Heart left ventricle (tissue), 13 donors: ENCODE results near the gene MAFG.

Source experiments
- POLR2A ChIP-seq, 2 donors: fragments of 450-650 bp; IDR thresholded peaks; one replicate each; pipeline ENCODE4 v1.6.1; 2017; ENCODE audit warnings: antibody characterized with exemption in 2 of 2, mild to moderate bottlenecking in 2 of 2, moderate library complexity in 2 of 2
- TF ChIP-seq, protein P1 (sequence below), 12 donors: fragments of 200-600 bp; sonication (generic) in 4 of 12; IDR thresholded peaks; one replicate each; pipeline versions ENCODE4 v1.5.0 to v1.8.0; 2018 to 2022; ENCODE audit warnings: antibody characterized with exemption in 12 of 12, mild to moderate bottlenecking in 5 of 12
- donor health status: ischemic (EF 13 %, LVEDD 7.1; RV severe dilation, severe dysfunction).
- donor health status: DM: no; HTN: yes; CAD: no.
- donor health status: DM: no; HTN: no; CAD: no.
- donor health status: ischemic (EF 25% LVEDD 6.9; RV normal size, moderate dysfunction).
- donor health status: ischemic (EF 25% LVEDD 5.7; RV mildly dilated, moderate dysfunction).
- donor health status: ischemic (EF 35%, LVEDD 5.7; RV mildly dilated, moderate dysfunction).
- donor health status: nonischemic (EF 11% LVEDD 7.7; RV severe dilation, severe dysfunction).
- donor health status: DM: yes; HTN: yes; CAD: no.
- donor health status: PGD.
- donor health status: ischemic (EF 29% LVEDD 5.4; RV normal size, mild dysfunction).
- donor health status: nonischemic (EF 23%, LVEDD 6.1; RV moderate dilation, normal function).

DNA sequence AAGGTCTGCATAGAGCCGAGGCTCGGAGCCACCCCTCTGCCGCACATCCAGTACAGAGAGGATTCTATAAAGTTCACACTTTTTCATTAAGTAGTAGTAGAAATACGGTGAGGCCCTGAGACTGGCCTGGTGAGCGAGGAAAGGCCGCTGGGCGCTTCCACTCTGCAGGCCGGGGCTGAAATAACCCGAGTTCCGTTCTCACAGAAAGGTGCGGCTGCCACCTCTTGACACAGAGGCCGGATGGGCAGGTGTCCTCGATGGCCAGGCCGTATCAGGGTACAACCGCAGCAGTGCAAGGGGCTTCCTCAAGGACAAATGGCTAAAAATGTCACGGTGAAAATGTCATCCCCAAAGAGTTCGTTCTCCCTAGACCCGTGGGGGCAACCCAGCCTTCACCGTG lies 15.6 kb downstream of the MAFG start:
- TF ChIP-seq POLR2A (IDR thresholded peaks at IDR 0.05): no peak
- TF ChIP-seq, protein P1, sequence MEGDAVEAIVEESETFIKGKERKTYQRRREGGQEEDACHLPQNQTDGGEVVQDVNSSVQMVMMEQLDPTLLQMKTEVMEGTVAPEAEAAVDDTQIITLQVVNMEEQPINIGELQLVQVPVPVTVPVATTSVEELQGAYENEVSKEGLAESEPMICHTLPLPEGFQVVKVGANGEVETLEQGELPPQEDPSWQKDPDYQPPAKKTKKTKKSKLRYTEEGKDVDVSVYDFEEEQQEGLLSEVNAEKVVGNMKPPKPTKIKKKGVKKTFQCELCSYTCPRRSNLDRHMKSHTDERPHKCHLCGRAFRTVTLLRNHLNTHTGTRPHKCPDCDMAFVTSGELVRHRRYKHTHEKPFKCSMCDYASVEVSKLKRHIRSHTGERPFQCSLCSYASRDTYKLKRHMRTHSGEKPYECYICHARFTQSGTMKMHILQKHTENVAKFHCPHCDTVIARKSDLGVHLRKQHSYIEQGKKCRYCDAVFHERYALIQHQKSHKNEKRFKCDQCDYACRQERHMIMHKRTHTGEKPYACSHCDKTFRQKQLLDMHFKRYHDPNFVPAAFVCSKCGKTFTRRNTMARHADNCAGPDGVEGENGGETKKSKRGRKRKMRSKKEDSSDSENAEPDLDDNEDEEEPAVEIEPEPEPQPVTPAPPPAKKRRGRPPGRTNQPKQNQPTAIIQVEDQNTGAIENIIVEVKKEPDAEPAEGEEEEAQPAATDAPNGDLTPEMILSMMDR (IDR thresholded peaks at IDR 0.05): no peak
